Measurements from ENCODE around the gene CAPN14. TPM values are rescaled to one million over a fixed set of nuclear protein-coding genes. Genes with fewer than 3 reads are reported as not detected.

CAPN14 gene
- polyA plus RNA-seq, 1 donor, result 0.13 TPM

GRCh38 chr2:31223749-31224148 lies 6.4 kb upstream of the CAPN14 start:
- no peak overlapping the region for H3K4me3 ChIP-seq (ENCODE audit: low read length)
- WGBS (ENCODE audit: insufficient coverage, low lambda C conversion rate), result no CpG with 5 or more reads among the region's 7 CpGs
- H3K36me3 ChIP-seq (ENCODE audit: control insufficient read depth, insufficient read depth, low read length), result no peaks in the 10 kb centered on the region
- no peaks in the 10 kb centered on the region for H3K9me3 ChIP-seq (ENCODE audit: control insufficient read depth, low read depth, low read length)
- H3K27ac ChIP-seq (ENCODE audit: low read length), result no peak overlapping the region
- H3K27me3 ChIP-seq (ENCODE audit: control insufficient read depth, insufficient read depth, low read length), result peaks cover 12% of the 10 kb centered on the region
- DNase-seq, result no peak
- H3K4me1 ChIP-seq (ENCODE audit: control insufficient read depth, insufficient read depth, low read length), result no peaks in the 10 kb centered on the region

GRCh38 chr2:31223026-31223425 lies 5.7 kb upstream of the CAPN14 start:
- H3K27ac ChIP-seq (ENCODE audit: low read length), result no peak overlapping the region
- no peaks in the 10 kb centered on the region for H3K9me3 ChIP-seq (ENCODE audit: control insufficient read depth, low read depth, low read length)
- H3K4me1 ChIP-seq (ENCODE audit: control insufficient read depth, insufficient read depth, low read length), result no peaks in the 10 kb centered on the region
- H3K4me3 ChIP-seq (ENCODE audit: low read length), result no peak overlapping the region
- no CpG with 5 or more reads among the region's 4 CpGs for WGBS (ENCODE audit: insufficient coverage, low lambda C conversion rate)
- H3K36me3 ChIP-seq (ENCODE audit: control insufficient read depth, insufficient read depth, low read length), result no peaks in the 10 kb centered on the region
- H3K27me3 ChIP-seq (ENCODE audit: control insufficient read depth, insufficient read depth, low read length), result peaks cover 9% of the 10 kb centered on the region
- no peak for DNase-seq

DNA sequence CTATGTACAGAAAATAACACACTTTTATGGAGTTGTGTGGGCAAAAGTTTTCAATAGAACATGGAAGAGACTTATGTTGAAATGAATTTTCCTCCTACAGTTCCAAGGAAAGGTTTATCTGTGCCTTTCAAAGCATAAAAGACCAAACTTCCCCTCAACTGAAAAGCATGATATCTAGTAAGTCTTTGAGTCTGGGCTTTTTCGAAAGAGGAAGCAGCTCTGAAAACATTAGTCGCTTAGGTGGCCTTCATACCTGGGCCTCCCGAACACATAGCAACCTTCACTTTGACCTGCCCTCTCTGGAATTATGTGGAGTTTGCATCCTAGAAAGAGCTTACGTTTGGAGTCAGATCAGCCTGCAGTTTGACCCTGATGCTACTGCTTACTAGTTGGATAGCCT lies 4.8 kb upstream of the CAPN14 start:
- no peak overlapping the region for H3K27ac ChIP-seq (ENCODE audit: low read length)
- H3K4me3 ChIP-seq (ENCODE audit: low read length), result no peak overlapping the region
- peaks cover 5% of the 10 kb centered on the region for H3K27me3 ChIP-seq (ENCODE audit: control insufficient read depth, insufficient read depth, low read length)
- no CpG with 5 or more reads among the region's 4 CpGs for WGBS (ENCODE audit: insufficient coverage, low lambda C conversion rate)
- H3K4me1 ChIP-seq (ENCODE audit: control insufficient read depth, insufficient read depth, low read length), result no peaks in the 10 kb centered on the region
- no peak for DNase-seq
- no peaks in the 10 kb centered on the region for H3K36me3 ChIP-seq (ENCODE audit: control insufficient read depth, insufficient read depth, low read length)
- no peaks in the 10 kb centered on the region for H3K9me3 ChIP-seq (ENCODE audit: control insufficient read depth, low read depth, low read length)

DNA sequence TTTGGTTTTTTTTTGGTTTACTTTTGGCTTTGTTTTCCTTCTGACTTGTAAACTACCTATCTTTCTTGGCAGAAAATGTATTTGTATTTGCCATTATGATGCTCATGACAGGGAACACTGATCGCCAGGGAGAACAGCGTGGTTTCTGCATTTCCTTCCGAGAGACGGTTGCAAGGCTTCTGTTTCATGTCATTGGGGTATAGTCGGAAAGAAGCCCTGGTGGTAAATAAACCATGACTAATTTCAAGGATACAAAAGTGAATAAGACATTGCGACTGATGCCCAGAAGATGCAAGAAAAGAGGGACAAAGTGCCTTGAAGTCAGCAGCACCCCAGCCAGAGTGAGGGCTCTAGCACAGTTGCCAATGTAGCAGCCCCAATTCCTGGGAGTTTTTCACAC lies 4.2 kb upstream of the CAPN14 start:
- Histone ChIP-seq H3K36me3 (ENCODE audit: control insufficient read depth, insufficient read depth, low read length) (no peaks in the 10 kb centered on the region), H3K9me3 (ENCODE audit: control insufficient read depth, low read depth, low read length) (no peaks in the 10 kb centered on the region), H3K27me3 (ENCODE audit: control insufficient read depth, insufficient read depth, low read length) (peaks cover 2% of the 10 kb centered on the region), H3K4me3 (ENCODE audit: low read length) (no peak overlapping the region), H3K4me1 (ENCODE audit: control insufficient read depth, insufficient read depth, low read length) (no peaks in the 10 kb centered on the region), H3K27ac (ENCODE audit: low read length) (no peak overlapping the region)
- DNase-seq, result no peak
- 80% methylated on average over 1 of the region's 6 CpGs for WGBS (ENCODE audit: insufficient coverage, low lambda C conversion rate)

GRCh38 chr2:31219131-31219969 lies 2.0 kb upstream of the CAPN14 start:
- no peak overlapping the region for H3K27ac ChIP-seq (ENCODE audit: low read length)

DNA sequence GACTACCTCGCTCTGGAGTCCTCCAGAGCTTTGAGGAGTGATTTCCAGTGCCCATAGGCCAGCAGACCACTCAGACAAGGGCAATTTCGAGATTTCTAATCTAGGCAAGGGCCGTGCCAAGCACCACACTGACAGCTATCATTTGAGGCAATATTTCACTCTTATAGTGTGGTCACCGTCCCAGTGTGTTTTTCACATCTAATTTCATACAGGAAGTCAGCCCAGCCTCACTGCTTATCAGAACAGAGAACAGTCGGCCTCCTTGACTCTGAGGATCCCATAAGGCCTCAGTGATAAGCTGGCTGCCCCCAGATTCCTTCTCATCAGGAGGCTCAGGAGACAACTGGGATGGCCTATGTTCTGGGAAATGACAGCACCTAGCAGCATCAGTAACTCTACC lies 581 bp downstream of the CAPN14 start:
- DNase-seq, result no peak
- H3K27ac ChIP-seq (ENCODE audit: low read length), result no peak overlapping the region
- no peaks in the 10 kb centered on the region for H3K36me3 ChIP-seq (ENCODE audit: control insufficient read depth, insufficient read depth, low read length)
- no CpG with 5 or more reads among the region's 5 CpGs for WGBS (ENCODE audit: insufficient coverage, low lambda C conversion rate)
- no peaks in the 10 kb centered on the region for H3K27me3 ChIP-seq (ENCODE audit: control insufficient read depth, insufficient read depth, low read length)
- no peaks in the 10 kb centered on the region for H3K4me1 ChIP-seq (ENCODE audit: control insufficient read depth, insufficient read depth, low read length)
- H3K4me3 ChIP-seq (ENCODE audit: low read length), result no peak overlapping the region
- H3K9me3 ChIP-seq (ENCODE audit: control insufficient read depth, low read depth, low read length), result no peaks in the 10 kb centered on the region

More at GRCh38 chr2:31219131-31219969, 2.0 kb upstream of the CAPN14 start:
- H3K4me1 ChIP-seq (ENCODE audit: control insufficient read depth, insufficient read depth, low read length), result no peaks in the 10 kb centered on the region
- H3K4me3 ChIP-seq (ENCODE audit: low read length), result no peak overlapping the region
- no peaks in the 10 kb centered on the region for H3K36me3 ChIP-seq (ENCODE audit: control insufficient read depth, insufficient read depth, low read length)
- WGBS (ENCODE audit: insufficient coverage, low lambda C conversion rate), result 61% methylated on average over 3 of the region's 11 CpGs
- no peak for DNase-seq
- no peaks in the 10 kb centered on the region for H3K9me3 ChIP-seq (ENCODE audit: control insufficient read depth, low read depth, low read length)
- peaks cover 2% of the 10 kb centered on the region for H3K27me3 ChIP-seq (ENCODE audit: control insufficient read depth, insufficient read depth, low read length)

DNA sequence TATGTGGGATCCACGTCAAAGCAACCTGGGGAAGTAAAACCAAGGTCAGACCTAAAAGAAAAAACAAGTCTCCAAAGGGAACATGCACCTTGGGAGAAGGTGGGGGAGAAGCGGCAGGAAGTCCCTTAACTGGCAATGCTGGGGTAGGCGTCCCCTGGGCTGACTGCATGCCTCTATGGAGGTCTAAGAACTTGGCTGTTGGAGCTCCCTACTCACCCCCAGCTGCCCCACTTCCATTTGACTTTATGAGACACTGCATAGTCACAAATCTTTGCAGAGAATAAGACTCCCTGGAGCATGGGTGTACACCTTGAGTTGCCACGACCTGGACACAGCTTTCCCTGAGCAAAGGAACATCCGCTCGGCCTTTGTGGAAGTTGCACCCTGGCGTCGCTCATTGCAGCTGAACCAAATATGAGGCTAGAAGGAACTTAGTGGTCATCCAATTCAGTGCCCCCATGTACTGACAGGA lies 2.8 kb downstream of the CAPN14 start:
- no CpG with 5 or more reads among the region's 8 CpGs for WGBS (ENCODE audit: insufficient coverage, low lambda C conversion rate)

DNA sequence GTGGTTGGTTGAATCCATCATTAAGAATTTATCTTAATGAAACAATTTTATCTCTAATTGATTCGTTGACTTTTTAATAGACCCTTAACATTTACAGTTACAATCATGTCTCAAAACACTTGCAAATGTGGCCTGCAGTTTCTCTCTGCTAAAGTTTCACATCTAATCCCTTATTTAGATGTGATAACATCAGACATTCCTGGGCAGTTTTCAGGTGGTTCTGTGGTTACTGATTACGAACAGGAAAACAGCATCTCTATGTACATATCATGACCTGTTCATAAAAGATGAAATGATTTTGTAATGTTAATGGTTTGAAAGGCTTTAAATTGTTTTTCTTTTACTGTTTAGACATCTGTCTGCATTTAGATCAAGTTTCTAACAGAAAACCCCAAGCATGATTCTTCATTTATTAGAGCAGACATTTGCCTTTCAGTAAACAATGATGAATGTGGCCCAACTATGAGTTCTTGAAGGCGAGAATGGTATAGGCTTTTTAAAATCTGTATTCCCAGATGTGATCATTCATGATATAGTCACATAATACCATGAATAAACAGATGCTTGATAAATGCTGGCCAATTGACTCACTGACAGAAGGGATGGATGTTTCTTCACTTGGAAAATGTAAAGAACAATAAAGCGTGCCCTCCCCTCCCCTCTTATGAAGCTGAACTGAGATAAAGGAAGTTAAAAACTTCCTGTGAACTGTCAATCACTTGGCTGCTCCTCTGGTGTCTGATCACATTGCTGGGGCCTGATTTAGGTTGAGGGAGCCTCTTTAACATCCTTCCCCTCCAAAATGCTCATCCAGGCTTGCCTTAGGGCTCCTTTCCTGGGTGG lies 3.5 kb downstream of the CAPN14 start:
- Histone ChIP-seq H3K9me3 (ENCODE audit: control insufficient read depth, low read depth, low read length) (no peaks in the 10 kb centered on the region), H3K4me1 (ENCODE audit: control insufficient read depth, insufficient read depth, low read length) (no peaks in the 10 kb centered on the region), H3K27ac (ENCODE audit: low read length) (no peak overlapping the region), H3K36me3 (ENCODE audit: control insufficient read depth, insufficient read depth, low read length) (no peaks in the 10 kb centered on the region), H3K27me3 (ENCODE audit: control insufficient read depth, insufficient read depth, low read length) (no peaks in the 10 kb centered on the region), H3K4me3 (ENCODE audit: low read length) (no peak overlapping the region)
- WGBS (ENCODE audit: insufficient coverage, low lambda C conversion rate), result 43% methylated on average over 1 of the region's 4 CpGs
- no peak for DNase-seq

More for the DNA sequence above, 2.8 kb downstream of the CAPN14 start:
- no peaks in the 10 kb centered on the region for H3K36me3 ChIP-seq (ENCODE audit: control insufficient read depth, insufficient read depth, low read length)
- H3K27ac ChIP-seq (ENCODE audit: low read length), result no peak overlapping the region
- H3K9me3 ChIP-seq (ENCODE audit: control insufficient read depth, low read depth, low read length), result no peaks in the 10 kb centered on the region
- H3K4me1 ChIP-seq (ENCODE audit: control insufficient read depth, insufficient read depth, low read length), result no peaks in the 10 kb centered on the region
- H3K27me3 ChIP-seq (ENCODE audit: control insufficient read depth, insufficient read depth, low read length), result no peaks in the 10 kb centered on the region
- no peak for DNase-seq
- H3K4me3 ChIP-seq (ENCODE audit: low read length), result no peak overlapping the region

DNA sequence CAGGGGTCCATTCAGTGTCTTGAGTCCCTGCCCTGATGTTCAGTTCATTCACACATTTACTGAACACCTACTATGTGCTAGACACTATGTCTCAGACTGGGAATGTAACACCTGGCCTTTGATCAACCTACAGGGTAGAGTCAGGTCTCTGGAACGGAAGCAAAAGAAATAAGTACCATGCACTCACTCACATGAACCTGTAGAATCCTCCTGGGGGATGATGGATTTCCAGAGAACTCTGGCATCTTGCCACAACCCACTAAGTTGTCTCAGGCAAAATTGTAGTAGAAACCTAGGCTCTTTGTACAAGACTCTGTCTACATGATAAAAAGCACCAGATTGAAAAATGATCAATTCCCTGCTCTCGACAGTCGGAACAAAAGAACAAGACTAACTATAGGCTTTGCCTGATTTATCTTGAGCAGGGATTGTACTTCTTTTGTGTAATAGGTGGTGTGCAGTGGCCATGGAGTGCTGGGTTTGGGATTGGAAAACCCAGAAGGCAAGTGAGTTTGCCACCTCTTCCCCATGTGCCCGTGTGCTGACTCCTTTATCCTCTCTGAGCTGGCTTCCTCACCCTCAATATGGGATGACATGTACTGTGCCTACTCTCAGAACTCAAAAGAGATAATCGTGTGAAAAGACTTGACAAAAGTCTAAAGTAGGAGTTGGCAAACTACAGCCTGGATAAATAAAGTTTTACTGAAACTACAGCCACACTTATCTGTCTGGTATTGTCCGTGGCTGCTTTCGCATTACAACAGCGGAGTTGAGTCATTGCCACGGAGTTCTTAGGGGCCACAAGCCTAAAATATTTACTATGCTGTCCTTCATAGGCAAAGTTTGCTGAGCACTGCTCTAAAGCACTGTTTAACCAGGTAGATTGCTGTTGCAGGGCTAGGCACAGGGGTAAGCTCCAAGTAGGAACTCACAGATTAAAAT lies 4.4 kb downstream of the CAPN14 start:
- no peak overlapping the region for H3K4me3 ChIP-seq (ENCODE audit: low read length)
- H3K36me3 ChIP-seq (ENCODE audit: control insufficient read depth, insufficient read depth, low read length), result no peaks in the 10 kb centered on the region
- H3K9me3 ChIP-seq (ENCODE audit: control insufficient read depth, low read depth, low read length), result no peaks in the 10 kb centered on the region
- H3K4me1 ChIP-seq (ENCODE audit: control insufficient read depth, insufficient read depth, low read length), result no peaks in the 10 kb centered on the region
- H3K27me3 ChIP-seq (ENCODE audit: control insufficient read depth, insufficient read depth, low read length), result no peaks in the 10 kb centered on the region
- H3K27ac ChIP-seq (ENCODE audit: low read length), result no peak overlapping the region
- no peak for DNase-seq
- WGBS (ENCODE audit: insufficient coverage, low lambda C conversion rate), result no CpG with 5 or more reads among the region's 9 CpGs

DNA sequence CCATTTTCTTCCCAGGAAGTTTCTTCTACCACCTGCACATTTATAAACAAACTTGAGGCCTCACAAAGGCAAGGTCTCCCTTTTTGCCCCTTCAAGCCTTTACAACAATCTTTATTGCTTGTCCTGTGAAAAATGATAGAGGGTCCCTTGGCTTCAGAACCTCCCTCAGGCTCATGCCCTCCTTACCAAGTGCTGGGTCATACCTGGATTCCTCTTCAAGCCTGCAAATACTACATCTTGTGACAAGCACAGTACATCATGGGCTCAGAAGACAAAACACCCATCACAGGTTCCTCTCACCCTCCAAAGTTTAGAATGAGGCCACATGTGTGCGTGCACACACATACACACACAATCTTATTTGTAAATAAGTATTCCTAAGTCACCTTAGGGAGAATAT lies 9.1 kb downstream of the CAPN14 start:
- H3K4me3 ChIP-seq (ENCODE audit: low read length), result no peak overlapping the region
- no peak overlapping the region for H3K27ac ChIP-seq (ENCODE audit: low read length)
- no peak for DNase-seq
- no peaks in the 10 kb centered on the region for H3K9me3 ChIP-seq (ENCODE audit: control insufficient read depth, low read depth, low read length)
- H3K36me3 ChIP-seq (ENCODE audit: control insufficient read depth, insufficient read depth, low read length), result no peaks in the 10 kb centered on the region
- no peaks in the 10 kb centered on the region for H3K4me1 ChIP-seq (ENCODE audit: control insufficient read depth, insufficient read depth, low read length)
- no CpG with 5 or more reads among the region's 1 CpG for WGBS (ENCODE audit: insufficient coverage, low lambda C conversion rate)
- H3K27me3 ChIP-seq (ENCODE audit: control insufficient read depth, insufficient read depth, low read length), result peaks cover 4% of the 10 kb centered on the region
